NCI-H128 (cell line): Measurements from ENCODE around the gene C1S.
"Not testable (repeated sequence)": the region's sequence is repeated elsewhere in the genome, so short reads cannot be mapped to it uniquely, and the experiment has no call there.

Experiments used
- DNase-seq: peaks from one replicate; lab custom pipeline; 2025; ENCODE audit not compliant: unreplicated experiment; lab: John Stamatoyannopoulos, UW

C1S gene

DNA sequence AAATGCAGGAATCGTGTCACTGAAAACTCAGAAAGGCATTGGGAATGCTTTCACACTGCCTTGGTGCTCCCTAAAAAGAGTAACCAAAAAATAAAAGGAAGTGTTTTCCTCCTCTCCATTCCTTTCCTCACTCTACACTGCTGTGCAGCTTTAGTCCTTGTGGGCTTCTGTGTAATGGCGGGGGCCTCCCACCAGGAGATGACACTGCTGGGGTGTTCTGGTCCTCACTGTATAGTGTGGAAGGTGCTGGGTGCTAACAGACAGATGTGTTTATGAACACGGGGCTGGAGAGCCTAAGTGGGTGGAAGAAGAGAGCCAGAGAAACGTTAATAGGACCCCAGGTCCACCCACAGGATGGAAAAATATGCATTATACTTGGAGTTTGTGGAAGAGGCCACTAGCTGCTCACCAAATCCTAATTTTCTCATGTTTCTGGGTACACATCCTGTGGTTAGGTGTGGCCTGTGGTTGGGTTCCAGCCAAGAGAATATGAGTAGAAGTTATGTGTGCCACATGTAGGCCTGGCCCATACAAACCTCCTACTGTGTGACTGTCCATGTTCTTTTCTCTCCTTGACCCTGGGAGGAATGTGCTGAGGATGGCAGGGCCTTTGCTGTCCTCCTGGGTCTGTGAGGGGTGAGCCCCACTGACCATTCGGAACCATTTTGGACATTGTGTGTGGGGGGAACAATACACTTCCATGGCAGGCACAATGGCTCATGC lies 14.0 kb upstream of the C1S start:
- no peak for DNase-seq

GRCh38 chr12:7047306-7047705 lies 13.2 kb upstream of the C1S start:
- DNase-seq = no peak

DNA sequence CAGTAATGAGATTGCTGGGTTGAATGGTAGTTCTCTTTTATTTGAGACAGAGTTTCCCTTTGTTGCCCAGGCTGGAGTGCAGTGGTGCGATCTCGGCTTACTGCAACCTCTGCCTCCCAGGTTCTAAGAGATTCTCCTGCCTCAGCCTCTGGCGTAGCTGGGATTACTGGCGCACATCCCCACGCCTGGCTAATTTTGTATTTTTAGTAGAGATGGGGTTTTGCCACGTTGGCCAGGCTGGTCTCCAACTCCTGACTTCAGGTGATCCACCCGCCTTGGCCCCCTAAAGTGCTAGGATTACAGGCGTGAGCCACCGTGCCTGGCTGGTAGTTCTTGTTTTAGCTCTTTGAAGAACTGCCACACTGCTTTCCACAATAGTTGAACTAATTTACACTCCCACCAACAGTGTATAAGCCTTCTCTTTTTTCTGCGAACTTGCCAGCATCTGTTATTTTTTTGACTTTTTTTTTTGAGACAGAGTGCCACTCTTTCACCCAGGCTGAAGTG lies 11.0 kb upstream of the C1S start:
- DNase-seq = not testable (repeated sequence)

DNA sequence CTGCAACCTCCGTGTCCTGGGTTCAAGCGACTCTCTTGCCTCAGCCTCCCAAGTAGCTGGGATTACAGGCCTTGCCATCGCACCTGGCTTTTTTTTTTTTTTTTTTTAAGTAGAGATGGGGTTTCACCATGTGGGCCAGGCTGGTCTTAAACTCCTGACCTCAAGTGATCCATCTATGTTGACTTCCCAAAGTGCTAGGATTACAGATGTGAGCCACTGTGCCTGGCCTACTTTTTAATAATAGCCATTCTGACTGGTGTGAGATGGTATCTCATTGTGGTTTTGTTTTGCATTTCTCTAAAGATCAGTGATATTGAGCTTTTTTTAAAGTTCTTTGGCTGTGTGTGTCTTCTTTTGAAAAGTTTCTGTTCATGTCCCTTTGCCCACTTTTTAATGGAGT lies 10.5 kb upstream of the C1S start:
- not testable (repeated sequence) for DNase-seq

GRCh38 chr12:7054925-7055324 lies 5.6 kb upstream of the C1S start:
- no peak for DNase-seq

DNA sequence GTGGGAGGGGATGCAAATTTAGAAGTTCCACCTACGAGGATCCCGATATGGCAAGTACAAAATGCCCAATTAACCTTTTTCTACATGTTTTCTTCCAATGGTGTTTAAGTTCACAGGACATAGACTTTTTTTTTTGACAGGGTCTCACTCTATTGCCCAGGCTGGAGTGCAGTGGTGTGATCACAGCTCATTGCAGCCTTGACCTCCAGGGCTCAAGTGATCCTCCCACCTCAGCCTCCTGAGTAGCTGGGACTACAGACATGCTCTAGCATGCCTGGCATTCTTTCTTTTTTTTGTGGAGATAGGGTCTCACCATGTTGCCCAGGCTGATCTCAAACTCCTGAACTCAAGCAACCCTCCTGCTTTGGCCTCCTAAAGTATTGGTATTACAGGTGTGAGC lies 4.8 kb upstream of the C1S start:
- DNase-seq = not testable (repeated sequence)

DNA sequence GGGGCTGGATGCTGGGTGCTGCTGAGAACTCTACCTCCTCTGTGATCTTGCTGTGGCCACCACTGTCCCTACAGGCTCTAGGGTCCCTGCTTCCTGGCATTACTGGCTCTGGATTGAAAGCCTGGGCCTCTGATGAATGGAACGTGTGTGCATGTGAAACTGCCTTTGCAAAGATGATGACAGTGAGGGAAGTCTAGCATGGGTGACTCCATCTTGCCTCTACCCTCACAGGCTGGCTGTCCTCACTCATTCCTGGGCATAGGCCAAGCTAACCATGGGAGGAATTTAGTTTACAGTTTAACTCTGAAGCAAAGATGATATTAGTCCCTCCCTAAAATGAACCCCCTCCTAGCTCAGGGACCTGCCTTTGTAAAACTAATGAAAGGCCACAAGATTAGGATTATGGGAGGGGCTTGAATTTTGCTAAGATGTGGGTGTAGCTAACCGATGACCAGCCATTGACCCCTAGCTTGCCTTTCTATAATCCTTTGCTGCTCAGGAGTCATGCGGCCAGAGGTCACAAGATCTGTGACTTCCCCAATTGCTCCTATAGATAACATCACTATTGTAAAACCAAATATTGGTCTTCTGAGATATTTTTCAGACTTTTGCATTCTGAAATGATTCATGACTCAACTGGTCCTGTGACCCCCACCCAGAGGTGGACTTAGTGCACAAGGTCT lies 2.2 kb upstream of the C1S start:
- no peak for DNase-seq

GRCh38 chr12:7058850-7059395 lies 1.6 kb upstream of the C1S start:
- no peak for DNase-seq

DNA sequence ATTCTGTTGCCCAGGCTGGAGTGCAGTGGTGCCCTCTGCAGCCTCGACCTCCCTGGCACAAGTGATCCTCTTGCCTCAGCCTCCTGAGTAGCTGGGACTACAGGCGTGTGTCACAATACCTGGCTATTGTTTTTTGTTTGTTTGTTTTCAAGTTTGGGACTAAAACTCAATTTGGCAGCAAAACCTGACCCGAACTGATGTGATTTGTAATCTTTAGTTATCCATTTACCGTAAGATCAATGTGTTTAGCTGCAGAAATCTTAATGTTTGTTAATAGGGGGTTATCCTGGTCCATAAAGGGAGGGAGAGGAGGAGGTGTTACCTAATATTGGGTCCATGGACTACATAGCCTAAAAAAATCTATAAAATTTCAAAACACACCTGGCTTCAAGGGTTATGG lies 738 bp upstream of the C1S start:
- no peak for DNase-seq

- no peak for DNase-seq
Measured at GRCh38 chr12:7061138-7061537, 620 bp downstream of the C1S start.

DNA sequence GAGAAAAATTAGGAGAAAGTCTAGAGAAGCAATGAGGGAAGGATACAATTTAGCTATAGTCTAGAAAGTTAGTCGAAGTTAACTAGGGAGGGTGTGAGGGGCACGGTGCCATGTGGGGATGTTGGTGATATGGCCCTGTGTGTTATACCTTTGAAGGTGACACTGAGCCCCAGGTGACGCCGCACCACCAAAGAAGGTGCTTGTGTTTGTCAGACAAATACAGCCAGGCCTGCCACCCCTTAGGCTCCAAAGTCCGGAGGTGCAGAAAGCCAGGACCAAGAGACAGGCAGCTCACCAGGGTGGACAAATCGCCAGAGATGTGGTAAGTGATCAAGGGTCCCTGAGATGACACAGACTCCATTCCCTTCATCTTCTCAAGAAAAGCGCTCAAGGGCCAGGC lies 1.1 kb downstream of the C1S start:
- DNase-seq = no peak

DNA sequence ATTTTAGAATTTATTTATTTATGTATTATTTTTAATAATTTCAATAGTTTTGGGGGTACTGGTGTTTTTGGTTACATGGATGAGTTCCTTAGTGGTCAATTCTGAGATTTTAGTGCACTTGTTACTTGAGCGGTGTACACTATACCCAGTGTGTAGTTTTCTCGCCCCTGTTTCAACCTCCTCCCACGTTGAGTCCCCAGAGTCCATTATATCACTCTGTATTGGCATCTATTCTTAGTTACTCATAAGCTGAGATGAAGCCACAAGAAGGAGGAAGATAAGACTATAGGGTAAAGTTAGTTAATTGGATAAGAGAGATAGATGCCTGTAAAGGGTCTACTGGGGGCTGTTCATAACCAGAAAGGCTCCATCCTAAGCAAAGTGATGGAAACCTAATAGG lies 4.0 kb downstream of the C1S start:
- DNase-seq = no peak

DNA sequence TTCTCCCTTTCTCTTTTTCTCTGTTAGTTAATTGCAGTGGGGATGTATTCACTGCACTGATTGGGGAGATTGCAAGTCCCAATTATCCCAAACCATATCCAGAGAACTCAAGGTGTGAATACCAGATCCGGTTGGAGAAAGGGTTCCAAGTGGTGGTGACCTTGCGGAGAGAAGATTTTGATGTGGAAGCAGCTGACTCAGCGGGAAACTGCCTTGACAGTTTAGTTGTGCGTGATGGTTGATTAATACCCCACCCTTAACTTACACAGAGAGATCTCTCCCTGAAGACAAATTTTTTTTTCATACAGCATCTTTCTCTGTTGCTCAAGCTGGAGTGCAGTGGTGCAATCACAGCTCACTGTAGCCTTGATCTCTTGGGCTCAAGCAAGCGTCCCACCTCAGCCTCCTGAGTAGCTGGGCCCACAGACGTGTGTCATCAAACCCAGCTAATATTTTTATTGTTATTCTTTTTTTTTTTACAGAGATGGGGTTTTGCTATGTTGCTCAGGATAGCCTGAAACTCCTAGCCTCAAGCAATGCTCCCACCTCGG lies 4.6 kb downstream of the C1S start:
- no peak for DNase-seq

DNA sequence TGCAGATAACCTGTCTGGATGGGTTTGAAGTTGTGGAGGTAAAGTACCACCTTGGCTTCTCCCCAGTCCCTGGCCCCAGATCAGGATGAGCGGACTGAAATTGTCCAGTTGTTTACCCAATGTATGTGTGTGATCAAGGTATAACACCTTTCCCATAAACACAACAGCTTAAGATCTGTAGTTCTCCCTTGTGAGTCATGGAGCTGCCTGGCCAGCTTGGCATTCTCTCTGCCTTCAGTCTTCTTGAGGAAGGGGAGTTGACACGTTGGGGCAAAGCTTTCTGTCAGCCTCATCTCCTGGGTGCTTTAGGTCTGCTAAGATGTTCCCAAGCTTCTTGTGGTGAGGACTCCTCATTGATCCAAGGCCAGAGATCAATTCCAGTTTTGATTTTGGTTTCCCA lies 6.1 kb downstream of the C1S start:
- no peak for DNase-seq

DNA sequence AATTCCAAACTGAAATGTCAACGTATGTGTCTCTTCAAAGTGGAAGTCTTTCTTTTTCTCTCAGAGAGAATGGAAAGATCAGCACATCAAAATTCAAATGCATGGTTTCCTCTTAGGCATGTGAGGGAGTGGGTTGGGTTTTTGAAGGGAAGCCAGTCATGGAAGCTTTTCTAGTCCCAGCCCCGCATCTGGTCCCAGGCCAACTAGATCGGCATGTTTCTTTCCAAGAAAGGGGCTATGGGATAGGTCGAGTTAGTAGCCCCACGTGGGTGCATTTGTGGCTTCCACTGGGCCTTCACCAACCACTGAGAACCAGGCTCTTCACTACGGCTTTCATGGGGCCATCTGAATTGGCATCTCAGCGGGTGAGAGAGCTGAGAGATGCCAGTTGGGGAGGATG lies 6.6 kb downstream of the C1S start:
- no peak for DNase-seq

DNA sequence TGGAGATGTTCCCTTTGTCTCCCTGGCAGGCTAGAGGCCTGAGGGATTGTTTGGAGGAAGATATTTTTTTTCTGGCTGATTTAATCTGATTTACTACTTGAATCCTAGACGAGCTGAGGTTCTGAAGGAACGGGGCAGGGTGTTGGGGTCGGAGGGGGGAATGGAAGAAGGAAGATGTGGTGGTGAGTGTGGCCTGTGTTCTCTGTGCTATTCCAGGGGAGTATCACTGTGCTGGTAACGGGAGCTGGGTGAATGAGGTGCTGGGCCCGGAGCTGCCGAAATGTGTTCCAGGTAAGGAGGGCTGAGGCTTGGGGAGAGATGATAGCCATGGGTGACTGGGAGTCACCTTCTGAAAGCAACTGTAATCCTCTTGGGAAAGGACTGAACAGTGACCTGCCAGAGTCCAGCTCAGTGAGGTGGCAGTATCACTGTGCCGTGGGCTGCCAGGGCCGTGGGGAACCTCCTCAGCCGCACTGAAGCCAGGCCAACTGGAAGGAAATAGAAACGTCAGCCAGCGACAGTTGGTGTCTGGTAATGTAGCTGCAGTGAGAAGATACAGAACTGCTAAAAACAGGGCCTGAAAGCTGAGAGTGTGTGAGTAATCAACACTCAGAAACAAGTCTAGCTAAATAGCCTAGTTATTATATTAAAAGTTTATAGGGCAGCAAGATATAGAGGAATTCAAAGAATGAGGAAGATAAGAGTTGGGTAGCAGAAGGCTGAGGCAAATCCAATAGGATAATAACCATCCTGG lies 7.9 kb downstream of the C1S start:
- no peak for DNase-seq

DNA sequence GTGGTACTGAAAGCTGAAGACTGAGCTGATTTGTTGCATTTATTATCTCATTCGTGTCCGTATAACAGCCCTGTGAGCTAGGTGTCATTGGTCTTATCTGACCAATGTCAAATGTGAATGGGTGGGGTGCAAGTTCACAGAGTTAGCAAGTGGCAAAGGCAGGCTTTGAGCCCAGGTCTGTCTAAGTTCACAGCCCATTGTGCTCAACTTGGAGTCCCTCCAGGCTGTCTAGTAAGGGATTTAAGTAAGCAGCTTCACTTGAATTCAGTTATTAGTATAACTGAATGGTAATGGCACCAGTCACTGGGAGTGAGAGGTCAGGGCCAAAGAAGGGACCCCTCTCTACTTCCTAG lies 8.5 kb downstream of the C1S start:
- DNase-seq = no peak

- no peak for DNase-seq
Measured at GRCh38 chr12:7069386-7069785, 8.9 kb downstream of the C1S start.

GRCh38 chr12:7072035-7072434 lies 11.5 kb downstream of the C1S start:
- no peak for DNase-seq

- DNase-seq = no peak
Measured at GRCh38 chr12:7072554-7072953, 12.0 kb downstream of the C1S start.

DNA sequence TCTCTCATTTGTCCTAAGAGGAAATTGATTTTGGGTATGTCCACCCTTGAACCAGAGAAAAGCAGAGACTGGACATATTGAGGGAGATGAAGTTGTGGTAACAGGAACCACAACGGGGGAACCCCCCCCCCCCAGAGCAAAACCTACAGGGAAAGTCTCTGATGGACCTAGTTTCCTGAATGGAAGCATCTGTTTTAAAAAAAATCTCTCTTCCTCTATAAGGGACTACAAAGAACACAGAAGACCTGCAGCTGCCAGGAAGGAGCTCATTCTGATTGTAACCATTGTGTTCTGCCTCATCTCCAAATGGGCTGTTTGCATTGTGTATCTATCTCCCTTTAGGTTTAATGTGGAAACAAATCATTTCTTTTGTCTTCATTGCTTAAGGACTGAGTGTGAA lies 13.4 kb downstream of the C1S start:
- no peak for DNase-seq

- DNase-seq = no peak
Measured at GRCh38 chr12:7075518-7075917, 15.0 kb downstream of the C1S start.
